HEK293 (cell line): ENCODE data around the gene TRPV2.

ENCODE experiments used
- CTCF ChIA-PET: fragments of 350-600 bp; formaldehyde crosslinking; extraction: SDS; loops from one replicate; lab custom pipeline; 2021; ENCODE audit warnings: antibody characterized with exemption; lab: Yijun Ruan, JAX
- POLR2A ChIA-PET: fragments of 300-600 bp; formaldehyde crosslinking; extraction: SDS; loops from one replicate; lab custom pipeline; 2020; ENCODE audit warnings: antibody characterized with exemption, inconsistent platforms; lab: Yijun Ruan, JAX
- H3K27ac ChIP-seq: fragments of 200-500 bp; sonication (Bioruptor generic); 2 replicates; pipeline ENCODE4 v1.5.1; 2014; ENCODE audit warnings: low read depth, low read length, control low read depth, inconsistent platforms; ENCODE audit errors: extremely low read depth
- H3K36me3 ChIP-seq, 2 experiments: fragments of 200-500 bp in 1 of 2; sonication (Bioruptor generic) in 1 of 2; 1 replicate in 1 of 2; 2 replicates in 1 of 2; pipeline ENCODE4 v1.5.1; 2014 to 2017; ENCODE audit warnings: inconsistent platforms in 2 of 2, low read length in 2 of 2; ENCODE audit not compliant: control insufficient read depth in 2 of 2, insufficient read depth in 1 of 2
- H3K4me1 ChIP-seq: fragments of 200-500 bp; sonication (Bioruptor generic); 2 replicates; pipeline ENCODE4 v1.5.1; 2014; ENCODE audit warnings: mild to moderate bottlenecking, low read length, inconsistent platforms; ENCODE audit not compliant: control insufficient read depth, insufficient read depth
- H3K4me3 ChIP-seq: 2 replicates; pipeline ENCODE4 v1.5.1; 2011; ENCODE audit warnings: low read depth, mild to moderate bottlenecking, control low read depth, low read length, moderate library complexity
- H3K9me3 ChIP-seq: fragments of 200-500 bp; sonication (Bioruptor generic); 2 replicates; pipeline ENCODE4 v1.5.1; 2014; ENCODE audit warnings: low read depth, low read length, inconsistent platforms; ENCODE audit not compliant: control insufficient read depth, insufficient read depth
- GFI1B ChIP-seq: fragments of 450-650 bp; formaldehyde crosslinking; IDR thresholded peaks from 2 replicates; pipeline ENCODE4 v1.5.1; 2016; ENCODE audit warnings: missing biosample characterization, missing genetic modification characterization
- HOXD13 ChIP-seq: sonication (generic); formaldehyde crosslinking; IDR thresholded peaks from 2 replicates; pipeline ENCODE4 v1.8.0; 2022; ENCODE audit warnings: missing genetic modification reagents, borderline replicate concordance
- IKZF3 ChIP-seq: fragments of 450-650 bp; IDR thresholded peaks from 2 replicates; pipeline ENCODE4 v1.5.0; 2018; ENCODE audit warnings: missing biosample characterization, mild to moderate bottlenecking, missing genetic modification characterization, moderate library complexity
- MYNN ChIP-seq: fragments of 450-650 bp; formaldehyde crosslinking; IDR thresholded peaks from 2 replicates; pipeline ENCODE4 v1.5.1; 2016; ENCODE audit warnings: missing biosample characterization, missing genetic modification characterization, borderline replicate concordance
- MZF1 ChIP-seq: fragments of 450-650 bp; formaldehyde crosslinking; IDR thresholded peaks from 2 replicates; pipeline ENCODE4 v1.5.1; 2017; ENCODE audit warnings: missing biosample characterization, missing genetic modification characterization, borderline replicate concordance
- SP3 ChIP-seq: fragments of 450-650 bp; formaldehyde crosslinking; IDR thresholded peaks from 2 replicates; pipeline ENCODE4 v1.5.1; 2016; ENCODE audit warnings: missing biosample characterization, missing genetic modification characterization
- TCF7L2 ChIP-seq: IDR thresholded peaks from 2 replicates; pipeline ENCODE4 v1.6.1; 2011; ENCODE audit warnings: low read depth, mild to moderate bottlenecking, inconsistent platforms, low read length, moderate library complexity, borderline replicate concordance
- WT1 ChIP-seq: fragments of 450-650 bp; formaldehyde crosslinking; IDR thresholded peaks from 2 replicates; pipeline ENCODE4 v1.5.1; 2016; ENCODE audit warnings: missing biosample characterization, missing genetic modification characterization
- ZFHX2 ChIP-seq: fragments of 450-650 bp; formaldehyde crosslinking; conservative IDR thresholded peaks from 2 replicates; pipeline ENCODE4 v1.5.1; 2016; ENCODE audit warnings: missing biosample characterization, missing genetic modification characterization
- ZFP3 ChIP-seq: fragments of 450-650 bp; formaldehyde crosslinking; IDR thresholded peaks from 2 replicates; pipeline ENCODE4 v1.5.1; 2016; ENCODE audit warnings: low read depth, missing biosample characterization, missing genetic modification characterization
- ZIC2 ChIP-seq: fragments of 450-650 bp; formaldehyde crosslinking; IDR thresholded peaks from 2 replicates; pipeline ENCODE4 v1.5.1; 2016; ENCODE audit warnings: missing biosample characterization, missing genetic modification characterization
- ZNF10 ChIP-seq: fragments of 450-650 bp; formaldehyde crosslinking; IDR thresholded peaks from 2 replicates; pipeline ENCODE4 v1.5.1; 2017; ENCODE audit warnings: missing biosample characterization, missing genetic modification characterization
- ZNF23 ChIP-seq: fragments of 450-650 bp; formaldehyde crosslinking; IDR thresholded peaks from 2 replicates; pipeline ENCODE4 v1.5.1; 2016; ENCODE audit warnings: missing biosample characterization, missing genetic modification characterization, borderline replicate concordance
- ZNF324 ChIP-seq: fragments of 450-650 bp; formaldehyde crosslinking; IDR thresholded peaks from 2 replicates; pipeline ENCODE4 v1.5.1; 2016; ENCODE audit warnings: missing biosample characterization, missing genetic modification characterization
- ZNF335 ChIP-seq: fragments of 450-650 bp; formaldehyde crosslinking; conservative IDR thresholded peaks from 2 replicates; pipeline ENCODE4 v1.5.1; 2016; ENCODE audit warnings: missing biosample characterization, missing genetic modification characterization
- ZNF350 ChIP-seq: fragments of 450-650 bp; formaldehyde crosslinking; IDR thresholded peaks from 2 replicates; pipeline ENCODE4 v1.5.0; 2017; ENCODE audit warnings: missing biosample characterization, mild to moderate bottlenecking, missing genetic modification characterization
- ZNF404 ChIP-seq: fragments of 450-650 bp; formaldehyde crosslinking; IDR thresholded peaks from 2 replicates; pipeline ENCODE4 v1.5.1; 2017; ENCODE audit warnings: missing biosample characterization, missing genetic modification characterization
- ZNF426 ChIP-seq: fragments of 450-650 bp; formaldehyde crosslinking; IDR thresholded peaks from 2 replicates; pipeline ENCODE4 v1.5.1; 2017; ENCODE audit warnings: missing biosample characterization, missing genetic modification characterization, mild to moderate bottlenecking, inconsistent platforms, moderate library complexity
- ZNF521 ChIP-seq: fragments of 450-650 bp; formaldehyde crosslinking; IDR thresholded peaks from 2 replicates; pipeline ENCODE4 v1.5.1; 2017; ENCODE audit warnings: missing biosample characterization, mild to moderate bottlenecking, missing genetic modification characterization
- ZNF548 ChIP-seq: fragments of 450-650 bp; formaldehyde crosslinking; IDR thresholded peaks from 2 replicates; pipeline ENCODE4 v1.5.1; 2016; ENCODE audit warnings: missing biosample characterization, missing genetic modification characterization
- ZNF549 ChIP-seq: fragments of 450-650 bp; IDR thresholded peaks from 2 replicates; pipeline ENCODE4 v1.5.1; 2018; ENCODE audit warnings: missing biosample characterization, missing genetic modification characterization, mild to moderate bottlenecking, inconsistent platforms, moderate library complexity
- ZNF555 ChIP-seq: fragments of 450-650 bp; formaldehyde crosslinking; conservative IDR thresholded peaks from 2 replicates; pipeline ENCODE4 v1.5.1; 2017; ENCODE audit warnings: missing biosample characterization, mild to moderate bottlenecking, missing genetic modification characterization, inconsistent platforms
- ZNF600 ChIP-seq: fragments of 450-650 bp; formaldehyde crosslinking; IDR thresholded peaks from 2 replicates; pipeline ENCODE4 v1.5.1; 2016; ENCODE audit warnings: missing biosample characterization, missing genetic modification characterization
- ZNF621 ChIP-seq: fragments of 450-650 bp; formaldehyde crosslinking; IDR thresholded peaks from 2 replicates; pipeline ENCODE4 v1.5.1; 2017; ENCODE audit warnings: missing biosample characterization, missing genetic modification characterization
- ZNF624 ChIP-seq: fragments of 450-650 bp; formaldehyde crosslinking; IDR thresholded peaks from 2 replicates; pipeline ENCODE4 v1.5.1; 2017; ENCODE audit warnings: missing biosample characterization, missing genetic modification characterization
- ZNF747 ChIP-seq: fragments of 450-650 bp; formaldehyde crosslinking; IDR thresholded peaks from 2 replicates; pipeline ENCODE4 v1.5.1; 2016; ENCODE audit warnings: missing biosample characterization, missing genetic modification characterization
- ZNF76 ChIP-seq: fragments of 450-650 bp; formaldehyde crosslinking; IDR thresholded peaks from 2 replicates; pipeline ENCODE4; 2016; ENCODE audit warnings: low read depth, missing biosample characterization, missing genetic modification characterization, borderline replicate concordance
- ZNF792 ChIP-seq: fragments of 450-650 bp; formaldehyde crosslinking; IDR thresholded peaks from 2 replicates; pipeline ENCODE4 v1.5.1; 2016; ENCODE audit warnings: missing biosample characterization, missing genetic modification characterization
- TF ChIP-seq, protein P1 (sequence below): fragments of 450-650 bp; formaldehyde crosslinking; IDR thresholded peaks from 2 replicates; pipeline ENCODE4 v1.5.1; 2016; ENCODE audit warnings: missing biosample characterization, missing genetic modification characterization
- TF ChIP-seq, protein P2 (sequence below): fragments of 450-650 bp; formaldehyde crosslinking; IDR thresholded peaks from 2 replicates; pipeline ENCODE4 v1.5.1; 2016; ENCODE audit warnings: missing biosample characterization, missing genetic modification characterization
- TF ChIP-seq, protein P3 (sequence below): fragments of 450-650 bp; formaldehyde crosslinking; IDR thresholded peaks from 2 replicates; pipeline ENCODE4; 2016; ENCODE audit warnings: missing biosample characterization, missing genetic modification characterization
- TF ChIP-seq, protein P4 (sequence below): fragments of 450-650 bp; formaldehyde crosslinking; IDR thresholded peaks from 2 replicates; pipeline ENCODE4 v1.5.1; 2016; ENCODE audit warnings: missing biosample characterization, missing genetic modification characterization

The TRPV2 gene

DNA sequence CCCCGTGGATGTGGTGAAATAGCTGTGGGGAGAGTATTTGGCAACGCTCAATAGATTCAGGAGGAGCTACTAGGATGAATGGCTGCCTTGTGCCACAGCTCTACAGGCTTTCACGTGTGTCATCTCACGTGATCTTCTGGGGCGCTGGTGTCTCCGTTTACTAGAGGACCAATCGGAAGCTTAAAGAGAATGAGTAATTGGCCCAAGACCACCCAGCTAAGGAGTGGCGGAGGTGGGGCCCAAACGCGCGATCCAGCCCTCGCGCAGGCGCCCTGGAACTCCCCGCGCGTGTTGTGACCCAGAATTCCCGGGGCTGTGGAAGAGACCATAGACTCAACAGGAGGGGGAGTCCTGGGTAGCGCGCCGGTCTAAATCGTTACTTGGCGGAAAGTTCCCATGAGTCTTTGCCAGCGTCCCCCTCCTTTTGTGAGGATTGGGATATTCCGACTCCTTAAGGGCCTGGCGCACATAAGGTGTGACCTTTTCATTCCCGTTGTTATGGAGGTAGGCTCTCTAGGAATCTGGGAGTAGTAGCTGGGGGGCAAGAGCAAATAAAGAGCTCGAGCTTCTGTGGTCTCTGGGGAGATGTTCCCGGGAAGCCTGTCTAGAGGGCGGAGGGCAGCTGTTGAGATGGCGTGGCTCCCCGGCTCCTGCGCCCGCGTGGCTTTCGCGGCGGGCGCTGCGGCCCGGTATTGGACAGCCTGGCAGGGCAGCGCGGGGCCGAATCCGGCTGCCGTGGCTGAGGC, 23.4 kb downstream of the TRPV2 start:
- H3K36me3 ChIP-seq = peaks cover 22 to 46% of the 10 kb centered on the region in 2 experiments
- H3K4me1 ChIP-seq = no peaks in the 10 kb centered on the region
- peak overlapping the region; percentile 83 for H3K4me3 ChIP-seq
- no peaks in the 10 kb centered on the region for H3K9me3 ChIP-seq
- CTCF ChIA-PET = interaction anchor here (0.6 to 2.8 kb wide), 10 partner anchors 11 to 85 kb away, joined by 3 to 21 read pairs (median 8); partner anchors contain the start of gene TRPV2
- POLR2A ChIA-PET = interaction anchor here (0.5 to 2.5 kb wide), 47 partner anchors 8 to 784 kb away, joined by 3 to 86 read pairs (median 4); partner anchors contain the start of genes CENPV, NCOR1, PIGL and TRPV2
- H3K27ac ChIP-seq = peak overlapping the region; percentile 90
- TF ChIP-seq ZNF549 (tag by site-specific recombination) (no peak), ZNF426 (no peak), SP3 (peak; percentile 80), ZNF548 (no peak), ZNF624 (tag by site-specific recombination) (no peak), IKZF3 (peak; percentile 96), ZNF747 (no peak), MYNN (tag by site-specific recombination) (no peak), ZNF621 (tag by site-specific recombination) (no peak), ZNF23 (tag by site-specific recombination) (0 out of 2 replicates have a peak, but pooled peaks have one; percentile 34), ZIC2 (tag by site-specific recombination) (peak; percentile 15; the same call in 1 of the 2 replicates), HOXD13 (CRISPR knock-in tag) (no peak), ZFHX2 (tag by site-specific recombination) (no peak), ZNF600 (tag by site-specific recombination) (peak; percentile 88), ZFP3 (tag by site-specific recombination) (no peak), MZF1 (tag by site-specific recombination) (no peak), ZNF76 (peak; percentile 98), ZNF404 (tag by site-specific recombination) (no peak), ZNF555 (no peak), ZNF335 (tag by site-specific recombination) (peak; percentile 75), ZNF10 (tag by site-specific recombination) (no peak), WT1 (peak; percentile 53; the same call in 1 of the 2 replicates), ZNF521 (tag by site-specific recombination) (no peak), ZNF350 (tag by site-specific recombination) (no peak), TCF7L2 (no peak), ZNF324 (tag by site-specific recombination) (peak; percentile 62; the same call in 1 of the 2 replicates), GFI1B (tag by site-specific recombination) (no peak), ZNF792 (tag by site-specific recombination) (no peak)
- TF ChIP-seq, protein P1, sequence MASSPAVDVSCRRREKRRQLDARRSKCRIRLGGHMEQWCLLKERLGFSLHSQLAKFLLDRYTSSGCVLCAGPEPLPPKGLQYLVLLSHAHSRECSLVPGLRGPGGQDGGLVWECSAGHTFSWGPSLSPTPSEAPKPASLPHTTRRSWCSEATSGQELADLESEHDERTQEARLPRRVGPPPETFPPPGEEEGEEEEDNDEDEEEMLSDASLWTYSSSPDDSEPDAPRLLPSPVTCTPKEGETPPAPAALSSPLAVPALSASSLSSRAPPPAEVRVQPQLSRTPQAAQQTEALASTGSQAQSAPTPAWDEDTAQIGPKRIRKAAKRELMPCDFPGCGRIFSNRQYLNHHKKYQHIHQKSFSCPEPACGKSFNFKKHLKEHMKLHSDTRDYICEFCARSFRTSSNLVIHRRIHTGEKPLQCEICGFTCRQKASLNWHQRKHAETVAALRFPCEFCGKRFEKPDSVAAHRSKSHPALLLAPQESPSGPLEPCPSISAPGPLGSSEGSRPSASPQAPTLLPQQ = peak; percentile 87
- TF ChIP-seq, protein P2, sequence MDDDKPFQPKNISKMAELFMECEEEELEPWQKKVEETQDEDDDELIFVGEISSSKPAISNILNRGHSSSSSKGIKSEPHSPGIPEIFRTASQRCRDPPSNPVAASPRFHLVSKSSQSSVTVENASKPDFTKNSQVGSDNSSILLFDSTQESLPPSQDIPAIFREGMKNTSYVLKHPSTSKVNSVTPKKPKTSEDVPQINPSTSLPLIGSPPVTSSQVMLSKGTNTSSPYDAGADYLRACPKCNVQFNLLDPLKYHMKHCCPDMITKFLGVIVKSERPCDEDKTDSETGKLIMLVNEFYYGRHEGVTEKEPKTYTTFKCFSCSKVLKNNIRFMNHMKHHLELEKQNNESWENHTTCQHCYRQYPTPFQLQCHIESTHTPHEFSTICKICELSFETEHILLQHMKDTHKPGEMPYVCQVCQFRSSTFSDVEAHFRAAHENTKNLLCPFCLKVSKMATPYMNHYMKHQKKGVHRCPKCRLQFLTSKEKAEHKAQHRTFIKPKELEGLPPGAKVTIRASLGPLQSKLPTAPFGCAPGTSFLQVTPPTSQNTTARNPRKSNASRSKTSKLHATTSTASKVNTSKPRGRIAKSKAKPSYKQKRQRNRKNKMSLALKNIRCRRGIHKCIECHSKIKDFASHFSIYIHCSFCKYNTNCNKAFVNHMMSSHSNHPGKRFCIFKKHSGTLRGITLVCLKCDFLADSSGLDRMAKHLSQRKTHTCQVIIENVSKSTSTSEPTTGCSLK (tag by site-specific recombination) = no peak
- TF ChIP-seq, protein P3, sequence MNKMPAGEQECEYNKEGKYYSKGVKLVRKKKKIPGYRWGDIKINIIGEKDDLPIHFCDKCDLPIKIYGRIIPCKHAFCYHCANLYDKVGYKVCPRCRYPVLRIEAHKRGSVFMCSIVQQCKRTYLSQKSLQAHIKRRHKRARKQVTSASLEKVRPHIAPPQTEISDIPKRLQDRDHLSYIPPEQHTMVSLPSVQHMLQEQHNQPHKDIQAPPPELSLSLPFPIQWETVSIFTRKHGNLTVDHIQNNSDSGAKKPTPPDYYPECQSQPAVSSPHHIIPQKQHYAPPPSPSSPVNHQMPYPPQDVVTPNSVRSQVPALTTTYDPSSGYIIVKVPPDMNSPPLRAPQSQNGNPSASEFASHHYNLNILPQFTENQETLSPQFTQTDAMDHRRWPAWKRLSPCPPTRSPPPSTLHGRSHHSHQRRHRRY (tag by site-specific recombination) = no peak
- TF ChIP-seq, protein P4, sequence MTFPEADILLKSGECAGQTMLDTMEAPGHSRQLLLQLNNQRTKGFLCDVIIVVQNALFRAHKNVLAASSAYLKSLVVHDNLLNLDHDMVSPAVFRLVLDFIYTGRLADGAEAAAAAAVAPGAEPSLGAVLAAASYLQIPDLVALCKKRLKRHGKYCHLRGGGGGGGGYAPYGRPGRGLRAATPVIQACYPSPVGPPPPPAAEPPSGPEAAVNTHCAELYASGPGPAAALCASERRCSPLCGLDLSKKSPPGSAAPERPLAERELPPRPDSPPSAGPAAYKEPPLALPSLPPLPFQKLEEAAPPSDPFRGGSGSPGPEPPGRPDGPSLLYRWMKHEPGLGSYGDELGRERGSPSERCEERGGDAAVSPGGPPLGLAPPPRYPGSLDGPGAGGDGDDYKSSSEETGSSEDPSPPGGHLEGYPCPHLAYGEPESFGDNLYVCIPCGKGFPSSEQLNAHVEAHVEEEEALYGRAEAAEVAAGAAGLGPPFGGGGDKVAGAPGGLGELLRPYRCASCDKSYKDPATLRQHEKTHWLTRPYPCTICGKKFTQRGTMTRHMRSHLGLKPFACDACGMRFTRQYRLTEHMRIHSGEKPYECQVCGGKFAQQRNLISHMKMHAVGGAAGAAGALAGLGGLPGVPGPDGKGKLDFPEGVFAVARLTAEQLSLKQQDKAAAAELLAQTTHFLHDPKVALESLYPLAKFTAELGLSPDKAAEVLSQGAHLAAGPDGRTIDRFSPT (tag by site-specific recombination) = peak; percentile 54; the same call in 1 of the 2 replicates
